ENCODE results near the gene SOX18.
A peak's percentile ranks its signal among the peaks of the same experiment; 100 is the strongest.

SOX18 gene

DNA sequence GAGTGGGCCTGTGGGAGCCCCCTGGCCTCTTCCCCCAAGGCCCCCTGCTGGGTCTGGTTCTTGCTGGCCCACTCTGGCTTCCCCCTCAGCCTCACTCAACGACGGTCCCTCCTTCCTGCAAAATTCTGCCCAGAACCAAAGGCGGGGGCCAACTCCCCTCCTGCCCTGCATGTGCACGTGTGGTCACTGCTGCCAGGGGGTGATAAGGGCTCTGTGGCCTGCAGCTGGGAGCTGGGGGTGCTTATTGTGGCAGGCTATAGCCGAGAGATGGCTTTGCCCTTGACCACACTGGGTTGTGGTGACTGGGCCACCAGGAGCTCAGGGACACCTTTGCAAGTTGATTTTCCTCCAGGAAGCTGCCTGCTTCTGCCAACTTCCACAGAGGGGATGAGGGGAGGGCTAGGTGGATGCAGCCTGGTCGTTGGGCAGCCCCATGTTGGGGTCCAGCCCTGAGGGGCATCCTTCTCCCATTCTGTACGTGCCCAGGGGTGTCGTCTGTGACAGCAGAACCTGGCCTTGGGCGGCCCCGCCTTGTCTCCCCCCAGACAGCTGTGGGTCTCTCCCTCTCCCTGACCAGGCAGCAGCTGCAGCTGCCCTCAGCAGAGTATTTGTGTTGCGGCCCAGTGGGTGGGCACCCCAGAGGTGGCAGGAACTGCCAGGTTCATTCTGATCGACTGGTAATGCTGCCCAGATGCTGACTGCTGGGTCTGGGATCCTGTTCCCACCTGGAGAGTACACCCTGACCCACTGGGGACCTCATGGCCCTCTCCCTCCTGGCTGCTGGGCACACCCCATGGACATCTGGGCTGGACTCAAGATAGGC, 19.2 kb upstream of the SOX18 start:
- DNase-seq (ENCODE audit: low spot score), result no peak

DNA sequence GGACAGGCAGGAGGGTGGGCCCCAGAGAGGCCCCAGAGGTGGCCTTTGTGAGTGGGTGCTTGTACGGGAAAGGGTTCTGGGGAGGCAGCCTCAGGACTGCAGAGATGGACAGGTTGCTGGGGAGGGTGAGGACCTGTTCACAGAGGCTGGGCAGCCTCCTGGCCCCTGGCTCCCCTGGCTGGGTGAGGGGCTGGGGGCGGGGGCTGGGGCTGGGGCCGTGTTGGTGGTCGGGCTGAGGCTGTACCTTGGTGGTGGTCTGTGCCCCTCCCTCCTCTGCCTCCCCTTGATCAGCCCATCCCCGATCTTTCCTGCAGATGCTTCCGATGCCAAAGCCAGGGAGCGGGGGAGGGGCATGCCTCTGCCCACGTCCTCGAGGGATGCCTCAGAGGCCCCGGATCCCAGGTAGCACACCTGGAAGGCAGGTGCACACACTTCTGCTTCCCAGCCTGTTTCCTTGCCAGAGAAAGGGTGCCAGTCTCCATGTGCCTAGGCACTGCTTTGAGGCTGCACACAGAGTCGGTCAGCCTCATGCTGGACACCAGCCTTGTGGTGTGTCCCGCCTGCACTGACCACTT, 18.4 kb upstream of the SOX18 start:
- no peak for DNase-seq (ENCODE audit: low spot score)

DNA sequence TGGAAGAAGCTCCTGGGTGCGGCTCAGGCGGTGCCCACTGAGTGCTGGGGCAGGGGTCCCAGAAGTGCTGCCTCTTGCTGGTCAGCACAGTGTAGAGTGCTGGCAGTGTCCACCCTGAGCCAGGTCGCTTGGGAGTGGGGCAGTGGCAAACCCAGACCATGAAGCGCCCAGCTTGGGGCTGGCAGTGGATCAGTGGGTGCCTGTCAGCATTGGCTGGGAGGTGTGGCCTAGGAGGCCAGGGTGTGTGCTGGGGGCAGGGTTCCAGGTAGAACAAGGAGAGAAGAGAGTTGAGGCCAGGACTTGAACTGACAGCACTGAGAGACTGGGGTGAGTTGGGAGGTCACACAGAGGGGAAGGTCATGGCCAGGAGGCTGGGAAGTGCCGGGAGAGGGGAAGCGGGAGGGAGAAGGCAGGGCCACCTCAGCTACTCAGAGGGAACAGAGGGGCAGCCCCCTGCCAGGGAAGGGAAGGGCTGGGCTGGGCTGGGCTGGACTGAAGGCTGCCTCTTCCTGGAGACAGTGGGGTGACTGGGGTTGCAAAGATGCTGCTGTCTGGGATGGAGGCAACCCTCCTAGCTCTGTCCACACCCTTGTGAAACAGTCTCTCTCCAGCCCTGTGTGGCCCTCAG, 17.7 kb upstream of the SOX18 start:
- DNase-seq (ENCODE audit: low spot score), result no peak

DNA sequence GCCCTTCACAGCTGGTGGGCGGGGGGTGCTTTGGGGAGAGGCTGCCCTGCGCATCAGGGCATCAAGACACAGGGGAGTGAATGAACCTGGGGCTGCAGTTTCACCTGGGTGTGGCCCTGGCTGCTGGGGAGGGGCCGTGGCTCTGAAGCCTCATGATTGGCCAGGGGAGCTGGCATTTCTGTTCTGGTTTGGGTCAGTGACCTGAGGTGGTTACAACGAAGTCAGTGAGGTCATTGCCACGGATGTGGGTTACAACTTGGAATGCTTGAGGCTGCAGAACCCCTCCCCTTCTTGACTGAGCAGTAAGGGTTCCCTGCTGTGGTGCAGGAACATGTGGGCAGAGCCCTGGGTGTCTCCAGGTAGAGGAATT, 16.5 kb upstream of the SOX18 start:
- peak; percentile 69 for DNase-seq (ENCODE audit: low spot score)

- no peak for DNase-seq (ENCODE audit: low spot score)
Observed at GRCh38 chr20:64065062-64065973, 15.9 kb upstream of the SOX18 start.

GRCh38 chr20:64064145-64064698, 14.8 kb upstream of the SOX18 start:
- peak; percentile 76 for DNase-seq (ENCODE audit: low spot score)

DNA sequence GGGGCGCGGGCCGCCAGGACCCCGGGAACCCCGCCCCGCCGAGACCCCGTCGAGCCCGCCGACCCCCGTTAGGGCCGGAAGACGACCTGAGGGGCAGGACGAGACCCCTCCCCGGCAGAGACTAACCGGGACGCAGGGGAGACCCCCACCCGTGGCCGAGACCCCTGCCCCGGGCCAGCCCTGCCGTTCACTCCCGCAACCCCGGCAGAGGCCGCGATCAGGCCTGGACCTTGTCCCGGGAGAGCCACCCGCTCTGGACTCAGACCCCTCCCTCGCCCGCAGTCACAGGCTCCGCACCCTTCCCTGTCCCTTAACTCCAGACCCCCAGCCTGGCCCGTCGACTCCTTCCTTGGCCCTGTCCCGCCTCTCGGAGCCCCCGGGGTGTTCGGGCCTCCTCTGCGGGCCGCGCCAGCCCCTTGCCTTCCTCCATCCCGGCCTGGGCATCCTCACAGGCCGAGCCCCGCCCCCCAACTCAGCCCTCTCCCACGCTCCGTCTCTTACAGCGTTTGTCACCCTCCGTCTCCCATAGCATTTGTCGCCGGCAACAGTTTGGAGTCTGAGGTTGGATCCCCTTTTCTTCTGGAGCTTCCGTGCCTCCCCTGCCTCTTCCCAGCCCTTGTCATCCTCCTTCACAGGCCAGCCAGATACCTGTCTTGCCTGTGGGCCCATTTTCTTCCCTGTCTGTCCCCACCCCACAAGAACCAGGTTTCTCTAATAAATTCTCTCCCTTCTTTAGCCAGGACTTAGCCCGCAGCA, 14.1 kb upstream of the SOX18 start:
- peak; percentile 68 for DNase-seq (ENCODE audit: low spot score)

DNA sequence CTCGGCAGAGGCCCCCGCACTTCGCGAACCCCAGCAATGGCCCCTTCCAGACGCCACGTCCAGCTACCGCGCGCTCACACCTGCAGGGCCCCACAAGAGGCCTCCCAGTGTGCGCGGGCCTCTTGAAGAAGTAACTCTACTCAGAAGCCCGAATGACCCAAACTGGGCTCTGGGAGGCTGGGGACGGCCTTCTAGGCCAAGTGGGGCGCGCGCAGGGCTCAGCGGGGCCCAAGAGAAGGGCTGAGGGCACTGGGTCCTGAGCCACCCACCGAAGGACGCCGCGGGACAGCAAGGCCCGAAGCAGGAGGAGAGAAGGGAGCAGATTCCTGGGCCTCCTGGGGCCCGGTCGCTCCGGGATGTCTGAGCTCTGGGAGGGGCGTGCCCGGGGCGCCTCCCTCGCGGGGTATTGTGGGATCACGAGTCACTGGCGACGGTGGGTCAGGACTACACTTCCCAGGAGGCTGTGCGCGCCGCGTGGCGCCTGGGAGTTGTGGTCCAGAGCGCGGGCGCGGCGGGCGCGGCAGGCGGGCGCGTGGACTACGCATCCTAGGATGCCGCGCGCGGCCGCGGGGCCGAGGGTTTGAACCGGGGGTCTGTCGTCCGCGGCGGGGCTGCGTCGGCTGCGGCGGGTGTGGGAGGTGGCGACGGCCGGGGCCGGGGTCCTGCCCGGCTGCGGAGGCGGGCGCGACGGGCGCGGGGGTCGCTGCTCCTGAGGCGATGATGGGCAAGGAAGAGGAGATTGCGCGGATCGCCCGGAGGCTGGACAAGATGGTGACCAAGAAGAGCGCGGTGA, 13.4 kb upstream of the SOX18 start, which contains the start of gene TCEA2:
TCEA2 (plus strand) TSS at position 603 of the 793 bp plus-strand sequence; CDS start at position 718, 115 bp downstream.
- DNase-seq (ENCODE audit: low spot score), result peak; percentile 99

DNA sequence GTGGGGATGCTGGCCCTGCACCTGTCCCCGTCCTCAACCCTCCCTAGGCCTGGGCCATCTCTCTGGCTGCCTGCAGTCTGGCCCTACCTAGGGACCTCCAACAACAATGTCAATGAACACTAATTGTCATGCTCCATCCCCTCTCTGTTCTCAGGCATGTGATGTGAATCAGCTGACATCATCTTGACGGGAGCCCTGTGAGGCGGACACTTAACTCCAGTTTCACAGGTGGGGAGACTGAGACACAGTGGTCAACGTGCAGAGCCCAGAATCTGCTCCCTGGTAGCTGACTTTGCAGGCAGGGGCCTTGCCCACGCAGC, 12.8 kb upstream of the SOX18 start:
- DNase-seq (ENCODE audit: low spot score), result no peak

GRCh38 chr20:64058536-64058935, 9.1 kb upstream of the SOX18 start:
- no peak for DNase-seq (ENCODE audit: low spot score)

- peak; percentile 88 for DNase-seq (ENCODE audit: low spot score)
Observed at GRCh38 chr20:64057628-64058498, 8.4 kb upstream of the SOX18 start.

- DNase-seq (ENCODE audit: low spot score), result no peak
Observed at GRCh38 chr20:64056889-64057627, 7.6 kb upstream of the SOX18 start.

- no peak for DNase-seq (ENCODE audit: low spot score)
Observed at GRCh38 chr20:64056639-64056888, 7.1 kb upstream of the SOX18 start.

- no peak for DNase-seq (ENCODE audit: low spot score)
Observed at GRCh38 chr20:64055893-64056638, 6.6 kb upstream of the SOX18 start.

- no peak for DNase-seq (ENCODE audit: low spot score)
Observed at GRCh38 chr20:64055396-64055892, 6.0 kb upstream of the SOX18 start.

DNA sequence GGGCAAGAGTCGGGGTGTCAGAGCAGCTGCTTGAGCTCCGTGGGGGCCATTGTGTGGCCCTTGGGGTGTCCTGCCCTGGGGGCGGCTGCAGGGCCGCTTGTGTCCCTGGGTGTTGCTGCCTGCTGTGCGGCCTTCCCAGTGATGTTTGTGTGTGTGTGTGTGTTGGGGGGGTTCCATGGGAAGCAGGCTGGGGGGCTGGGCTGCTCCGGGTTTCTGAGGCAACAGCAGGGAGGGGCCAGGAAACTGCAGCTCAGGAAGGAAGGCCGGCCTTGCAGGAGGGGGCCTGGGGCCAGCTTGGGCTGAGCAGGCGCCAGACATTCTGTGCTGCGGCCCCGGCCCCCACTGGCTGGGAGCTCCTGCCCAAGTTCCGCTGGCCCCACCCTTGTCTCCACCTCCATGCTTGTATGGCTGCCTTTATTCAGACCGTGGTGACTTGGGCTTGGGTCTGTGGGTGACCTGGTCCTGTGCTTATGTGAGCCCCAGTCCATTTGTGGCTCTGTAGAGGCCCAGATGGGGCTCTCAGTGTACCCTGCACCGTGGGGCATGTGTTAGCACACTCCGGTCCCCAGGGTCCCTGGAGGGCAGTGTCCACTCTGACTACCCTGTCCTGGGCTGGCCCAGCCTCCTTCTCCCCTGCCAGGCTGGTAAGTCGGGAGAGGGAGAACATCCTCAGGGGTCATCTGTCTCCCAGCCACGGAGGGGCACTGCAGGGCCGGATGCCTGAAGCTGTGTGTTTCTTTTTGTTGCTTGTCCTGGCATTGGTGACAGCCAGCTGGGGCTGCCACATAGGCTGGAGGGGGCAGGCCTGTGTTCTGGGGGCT, 4.6 kb upstream of the SOX18 start:
- no peak for DNase-seq (ENCODE audit: low spot score)

All from GM03348 (cell line).